GM12878 (cell line): ENCODE data around the gene ZNF785. TPM values are rescaled to one million over a fixed set of nuclear protein-coding genes. Genes with fewer than 3 reads are reported as not detected.

Source experiments
- ATAC-seq: fragments of 200-7000 bp; cut with Tn5 transposase; 3 replicates; pipeline ENCODE4 v1.9.1; 2020; ENCODE audit warnings: mild to moderate bottlenecking, moderate library complexity
- BruUV-seq: library from RNA; stranded (reverse); fragments of 400-500 nt; replicated peaks from 2 replicates; lab custom pipeline; 2021; lab: Mats Ljungman, UMichigan
- CTCF ChIA-PET: fragments of 300-600 bp; sonication (Branson Sonifier 250); formaldehyde crosslinking; extraction: SDS; loops from one replicate; lab custom pipeline; 2021; ENCODE audit warnings: inconsistent platforms; lab: Yijun Ruan, JAX
- POLR2A ChIA-PET: fragments of 350-600 bp; formaldehyde crosslinking; extraction: SDS; loops from one replicate; lab custom pipeline; 2021; ENCODE audit warnings: inconsistent platforms; lab: Charles Lee
- RAD21 ChIA-PET: fragments of 300-600 bp; sonication (Branson Sonifier 250); formaldehyde crosslinking; loops from one replicate; lab custom pipeline; 2023; ENCODE audit warnings: antibody characterized with exemption; ENCODE audit not compliant: unreplicated experiment; lab: Charles Lee
- SMC1A ChIA-PET: fragments of 300-600 bp; sonication (Branson Sonifier 250); formaldehyde crosslinking; loops from one replicate; lab custom pipeline; 2023; ENCODE audit not compliant: unreplicated experiment, uncharacterized antibody; lab: Charles Lee
- DNase-seq: peaks from one replicate; pipeline ENCODE4 v3.0.0-alpha.2; 2011; ENCODE audit warnings: low read depth, low spot score
- FAIRE-seq: peaks from 3 replicates; lab custom pipeline; 2011; peaks lifted over from hg19 to GRCh38; lab: Jason Lieb, UNC
- H2AFZ ChIP-seq: 2 replicates; pipeline ENCODE4 v1.6.0; 2011; ENCODE audit warnings: low read depth, low read length, control low read depth; ENCODE audit not compliant: control insufficient read depth
- H3K27ac ChIP-seq: 2 replicates; pipeline ENCODE4 v1.5.1; 2011; ENCODE audit warnings: control low read depth; ENCODE audit not compliant: control insufficient read depth, insufficient read depth
- H3K27me3 ChIP-seq, 2 experiments: replicated peaks in 1 of 2; 2 replicates each; pipeline versions ENCODE4 v1.6.0 to v1.6.1; 2011; ENCODE audit warnings: low read length in 1 of 2; ENCODE audit not compliant: control insufficient read depth in 2 of 2, insufficient read depth in 2 of 2
- H3K36me3 ChIP-seq, 2 experiments: 2 replicates each; pipeline ENCODE4 v1.5.1; 2011; ENCODE audit warnings: low read length in 1 of 2; ENCODE audit not compliant: control insufficient read depth in 2 of 2, insufficient read depth in 2 of 2
- H3K4me1 ChIP-seq: 2 replicates; pipeline ENCODE4 v1.6.1; 2011; ENCODE audit warnings: mild to moderate bottlenecking, low read length, moderate library complexity, mixed read lengths; ENCODE audit not compliant: control insufficient read depth, insufficient read depth
- H3K4me2 ChIP-seq: 2 replicates; pipeline ENCODE4 v1.6.0; 2011; ENCODE audit warnings: control low read depth; ENCODE audit not compliant: control insufficient read depth, insufficient read depth
- H3K4me3 ChIP-seq: fragments of 200-600 bp; sonication (generic); 2 replicates; pipeline ENCODE4 v1.5.1; 2016
- H3K79me2 ChIP-seq: 2 replicates; pipeline ENCODE4 v1.6.0; 2011; ENCODE audit warnings: low read length; ENCODE audit not compliant: control insufficient read depth, insufficient read depth
- H3K9ac ChIP-seq: 2 replicates; pipeline ENCODE4 v1.8.0; 2011; ENCODE audit warnings: low read length, control low read depth, mixed read lengths; ENCODE audit not compliant: control insufficient read depth, insufficient read depth
- H3K9me3 ChIP-seq: replicated peaks from 3 replicates; pipeline ENCODE4 v1.5.1; 2011; ENCODE audit warnings: mild to moderate bottlenecking, low read length; ENCODE audit not compliant: control insufficient read depth, insufficient read depth
- H4K20me1 ChIP-seq: 2 replicates; pipeline ENCODE4 v1.6.0; 2011; ENCODE audit not compliant: control insufficient read depth, insufficient read depth
- ATF3 ChIP-seq: IDR thresholded peaks from 2 replicates; pipeline ENCODE4 v1.6.1; 2011; ENCODE audit warnings: low read depth, mild to moderate bottlenecking, low read length, moderate library complexity, borderline replicate concordance; ENCODE audit errors: extremely low read depth
- ATF7 ChIP-seq: fragments of 450-650 bp; IDR thresholded peaks from 2 replicates; pipeline ENCODE4 v1.6.1; 2016; ENCODE audit warnings: low read depth, mild to moderate bottlenecking
- CHD1 ChIP-seq: IDR thresholded peaks from 2 replicates; pipeline ENCODE4 v1.6.1; 2012; ENCODE audit warnings: low read depth, low read length, improper control_type of control experiment
- FOXK2 ChIP-seq: fragments of 450-650 bp; IDR thresholded peaks from 2 replicates; pipeline ENCODE4 v1.6.1; 2017; ENCODE audit warnings: mild to moderate bottlenecking, moderate library complexity
- HSF1 ChIP-seq: fragments of 150-350 bp; IDR thresholded peaks from 2 replicates; pipeline ENCODE4 v1.6.1; 2014; ENCODE audit warnings: mild to moderate bottlenecking, low read depth, low read length
- MLLT1 ChIP-seq: fragments of 450-650 bp; IDR thresholded peaks from 2 replicates; pipeline ENCODE4 v1.6.1; 2016; ENCODE audit warnings: mild to moderate bottlenecking
- PKNOX1 ChIP-seq: fragments of 450-650 bp; IDR thresholded peaks from 2 replicates; pipeline ENCODE4 v1.6.1; 2016; ENCODE audit warnings: mild to moderate bottlenecking
- POLR2A ChIP-seq: IDR thresholded peaks from 2 replicates; pipeline ENCODE4 v1.6.1; 2011; ENCODE audit warnings: low read depth, mild to moderate bottlenecking, low read length
- PRDM15 ChIP-seq: fragments of 450-650 bp; formaldehyde crosslinking; IDR thresholded peaks from 2 replicates; pipeline ENCODE4 v1.4.0; 2020; ENCODE audit warnings: mild to moderate bottlenecking, moderate library complexity
- RAD51 ChIP-seq: fragments of 450-650 bp; IDR thresholded peaks from 2 replicates; pipeline ENCODE4 v1.6.1; 2016; ENCODE audit warnings: moderate library complexity, mild to moderate bottlenecking, inconsistent platforms
- RCOR1 ChIP-seq: conservative IDR thresholded peaks from 2 replicates; pipeline ENCODE4 v1.6.1; 2012; ENCODE audit warnings: low read depth, low read length, improper control_type of control experiment
- SKIL ChIP-seq: fragments of 450-650 bp; IDR thresholded peaks from 2 replicates; pipeline ENCODE4 v1.6.1; 2017; ENCODE audit warnings: mild to moderate bottlenecking, low read depth, inconsistent platforms; ENCODE audit not compliant: poor library complexity, severe bottlenecking
- ZNF384 ChIP-seq: IDR thresholded peaks from 2 replicates; pipeline ENCODE4 v1.6.1; 2012; ENCODE audit warnings: low read depth, mild to moderate bottlenecking, low read length, improper control_type of control experiment, borderline replicate concordance
- WGBS: methylation state at CpG from one replicate; pipeline ENCODE4 v1.1.6; 2016; ENCODE audit warnings: low lambda C conversion rate; ENCODE audit not compliant: insufficient replicate concordance, insufficient coverage; ENCODE audit errors: missing lambda C conversion rate; 5-methylcytosine and 5-hydroxymethylcytosine counted together
- in situ Hi-C: fragments of 300-500 bp; cut with MboI; formaldehyde crosslinking; loops from 9 replicates; pipeline ENCODE4 v1.14.3; 2018; ENCODE audit warnings: mixed read lengths
- intact Hi-C: fragments of 100-400 bp; cut with micrococcal nuclease; formaldehyde crosslinking; loops from one replicate; pipeline ENCODE4 v1.14.2; 2022; ENCODE audit not compliant: unreplicated experiment
- polyA plus RNA-seq, 11 experiments: library from polyadenylated mRNA; depleted of rRNA in 4 of 11; unstranded in 6 of 11; stranded (reverse) in 5 of 11; fragments of >200 nt; fragmentation: Nextera tagmentation in 4 of 11; fragmentation: Illumina TruSeq in 1 of 11; extraction: Ambion mirVana in 4 of 11; extraction: Trizol in 1 of 11; gene quantifications; 1 replicate in 1 of 11; 2 replicates in 10 of 11; pipeline versions ENCODE4 v1.2.1 to v1.2.3, GENCODE V29; 2011 to 2016; ENCODE audit warnings: inconsistent platforms in 2 of 11, missing spikeins in 2 of 11, low read depth in 1 of 11
- total RNA-seq, 4 experiments: library from RNA; depleted of rRNA in 3 of 4; stranded (reverse); fragments of >200 nt in 3 of 4; fragmentation: Illumina TruSeq in 1 of 4; extraction: Trizol in 1 of 4; gene quantifications; 2 replicates each; pipeline versions ENCODE4 v1.2.1 to v1.2.3, GENCODE V29; 2013 to 2021

ZNF785 gene
- total and polyA plus RNA-seq, 10 of the 15 experiments (the other 5 are each of a cell fraction or from before 2014, with no cell fraction given) = 0.87 to 11.5 (median 7.5) TPM

- ATAC-seq (no peak), FAIRE-seq (no peak), DNase-seq (no peak)
- peaks cover 7 to 10% of the 10 kb centered on the region in 2 experiments; a peak in 3 of 4 replicates for H3K36me3 ChIP-seq
- BruUV-seq = no TSS peak
- 97% methylated on average over 3 of the region's 3 CpGs for WGBS
- H3K27ac ChIP-seq = no peak overlapping the region
- no peak overlapping the region for H3K9ac ChIP-seq
- ChIA-PET CTCF (interaction anchor here (0.6 to 1.4 kb wide), 2 partner anchors 17 to 122 kb away, joined by 3 to 7 read pairs; partner anchors contain the start of genes DCTPP1 and ZNF747), SMC1A (interaction anchor here (1.0 to 1.2 kb wide), 2 partner anchors 9 to 122 kb away, joined by 3 to 4 read pairs; partner anchors contain the start of gene DCTPP1), RAD21 (interaction anchor here (0.9 to 1.0 kb wide), 3 partner anchors 10 to 64 kb away, joined by 3 to 5 read pairs (median 4); no protein-coding TSS in a partner anchor), POLR2A (interaction anchor here (0.6 to 1.6 kb wide), 7 partner anchors 10 to 92 kb away, joined by 3 to 12 read pairs (median 4); partner anchors contain the start of gene ZNF688)
- no peaks in the 10 kb centered on the region for H3K4me1 ChIP-seq
- intact Hi-C loops = no loop called here
- H4K20me1 ChIP-seq = no peaks in the 10 kb centered on the region
- H3K79me2 ChIP-seq = peaks cover 2% of the 10 kb centered on the region
- no peak overlapping the region for H3K4me3 ChIP-seq
- H3K27me3 ChIP-seq = no peaks in the 10 kb centered on the region
- in situ Hi-C loops = no loop called here
- no peak overlapping the region for H3K4me2 ChIP-seq
- no peaks in the 10 kb centered on the region for H3K9me3 ChIP-seq
- H2AFZ ChIP-seq = no peak overlapping the region
- no peak for TF ChIP-seq RAD51
- TF ChIP-seq ATF7 = peak; percentile 22; the same call in 1 of the 2 replicates
- no peak for TF ChIP-seq POLR2A
- TF ChIP-seq HSF1 = no peak
- no peak for TF ChIP-seq PRDM15 (CRISPR knock-in tag)
- TF ChIP-seq ATF3 = no peak
- TF ChIP-seq CHD1 = no peak
- peak; percentile 48; the same call in 1 of the 2 replicates for TF ChIP-seq PKNOX1
- TF ChIP-seq SKIL = no peak
- TF ChIP-seq RCOR1 = no peak
- TF ChIP-seq FOXK2 = no peak
- TF ChIP-seq ZNF384 = 0 out of 2 replicates have a peak, but pooled peaks have one; percentile 24
- TF ChIP-seq MLLT1 = no peak
Measured at GRCh38 chr16:30551781-30552180, 33.7 kb downstream of the ZNF785 start.
